CD4-positive, CD25-positive, alpha-beta regulatory T cell (primary cell): Measurements from ENCODE around the gene ADGRB2. TPM values are rescaled to one million over a fixed set of nuclear protein-coding genes. Genes with fewer than 3 reads are reported as not detected.

Experiments used
- ATAC-seq, 2 donors: fragments of 150-1000 bp; cut with Tn5 transposase; one replicate each; pipeline ENCODE4 v1.10.0; 2021; ENCODE audit warnings: low read depth in 2 of 2, moderate number of reproducible peaks in 2 of 2, moderate library complexity in 1 of 2
- DNase-seq, 3 donors: peaks; one replicate each; pipeline versions ENCODE4 v3.0.0 to v3.0.0-alpha.2; 2012 to 2022; ENCODE audit warnings: mixed read lengths in 1 of 3
- H3K27ac ChIP-seq: one replicate; pipeline ENCODE4 v1.7.0; 2013; ENCODE audit warnings: mild to moderate bottlenecking, low read length; ENCODE audit not compliant: insufficient read depth, poor library complexity, severe bottlenecking
- H3K27me3 ChIP-seq: one replicate; pipeline ENCODE4 v1.7.0; 2013; ENCODE audit warnings: low read length; ENCODE audit not compliant: control insufficient read depth, insufficient read depth
- H3K36me3 ChIP-seq: one replicate; pipeline ENCODE4 v1.7.0; 2013; ENCODE audit warnings: mild to moderate bottlenecking, low read length, moderate library complexity; ENCODE audit not compliant: control insufficient read depth, insufficient read depth
- H3K4me1 ChIP-seq: 2 replicates; pipeline ENCODE4 v1.7.0; 2013; ENCODE audit warnings: mild to moderate bottlenecking, low read length; ENCODE audit not compliant: insufficient read depth, control insufficient read depth, poor library complexity, severe bottlenecking
- H3K4me3 ChIP-seq: one replicate; pipeline ENCODE4 v1.7.0; 2013; ENCODE audit warnings: low read depth, mild to moderate bottlenecking, low read length, moderate library complexity
- H3K9me3 ChIP-seq, 2 experiments: 1 replicate in 1 of 2; 2 replicates in 1 of 2; pipeline ENCODE4 v1.7.0; 2013; ENCODE audit warnings: low read length in 2 of 2, mild to moderate bottlenecking in 1 of 2, moderate library complexity in 1 of 2; ENCODE audit not compliant: control insufficient read depth in 2 of 2
- H3K27ac Mint-ChIP-seq, 3 donors: one replicate each; pipeline ENCODE4 v1.8.0; 2020 to 2022; ENCODE audit warnings: mild to moderate bottlenecking in 3 of 3, mixed read lengths in 3 of 3, moderate library complexity in 2 of 3
- H3K27me3 Mint-ChIP-seq: one replicate; pipeline ENCODE4 v1.8.0; 2022; ENCODE audit warnings: mild to moderate bottlenecking, mixed read lengths
- H3K36me3 Mint-ChIP-seq: one replicate; pipeline ENCODE4 v1.8.0; 2020; ENCODE audit warnings: mixed read lengths
- H3K4me1 Mint-ChIP-seq, 4 donors: one replicate each; pipeline ENCODE4 v1.8.0; 2020 to 2022; ENCODE audit warnings: mixed read lengths in 4 of 4, mild to moderate bottlenecking in 1 of 4
- H3K4me3 Mint-ChIP-seq, 4 donors: one replicate each; pipeline ENCODE4 v1.8.0; 2020 to 2022; ENCODE audit warnings: mild to moderate bottlenecking in 4 of 4, mixed read lengths in 4 of 4, moderate library complexity in 3 of 4
- H3K9me3 Mint-ChIP-seq, 7 donors: one replicate each; pipeline ENCODE4 v1.8.0; 2020 to 2022; ENCODE audit warnings: mixed read lengths in 7 of 7, mild to moderate bottlenecking in 3 of 7, moderate library complexity in 2 of 7
- polyA plus RNA-seq, 4 donors: library from polyadenylated mRNA; unstranded; fragments of 300-500 nt; fragmentation: Illumina TruSeq; gene quantifications; one replicate each; pipeline ENCODE4 v1.2.3, GENCODE V29; 2021
- total RNA-seq: library from RNA; stranded (reverse); gene quantifications from one replicate; pipeline ENCODE4 v1.2.3, GENCODE V29; 2022

ADGRB2 gene
- total and polyA plus RNA-seq, 5 donors from 2014 or later = 0.19 to 1.9 (median 0.42) TPM

DNA sequence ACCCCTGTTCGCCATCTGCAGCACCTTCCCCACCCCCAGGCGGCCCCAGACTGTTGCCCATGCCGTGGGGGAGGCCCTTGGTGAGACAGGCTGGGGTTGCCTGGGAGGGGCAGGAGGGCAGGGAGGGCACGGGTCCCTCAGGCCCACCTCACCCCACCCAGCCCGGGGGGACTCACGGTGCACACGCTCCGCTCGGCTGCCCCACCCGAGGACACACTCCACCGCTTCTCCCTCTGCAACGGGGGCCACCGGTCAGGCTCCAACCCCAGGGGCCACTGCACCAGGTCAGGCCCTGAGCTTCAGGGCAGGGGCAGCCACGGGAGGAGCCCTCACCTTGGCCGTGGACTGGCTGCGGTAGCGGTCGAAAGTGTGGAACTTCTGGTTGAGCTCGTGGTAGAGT lies 36.3 kb downstream of the ADGRB2 start:
- Histone ChIP-seq H3K27ac (no peak overlapping the region), H3K4me3 (no peak overlapping the region), H3K4me1 (no peaks in the 10 kb centered on the region), H3K36me3 (no peaks in the 10 kb centered on the region), H3K27me3 (no peaks in the 10 kb centered on the region), H3K9me3 (no peaks in the 10 kb centered on the region)
- DNase-seq (no peak), ATAC-seq (no peak)
- H3K9me3 Mint-ChIP-seq = peaks cover 0 to 2% (median 0%) of the 10 kb centered on the region in 7 donors
- H3K36me3 Mint-ChIP-seq = no peaks in the 10 kb centered on the region
- no peak overlapping the region for H3K4me3 Mint-ChIP-seq
- H3K4me1 Mint-ChIP-seq = no peaks in the 10 kb centered on the region
- no peaks in the 10 kb centered on the region for H3K27me3 Mint-ChIP-seq
- no peak overlapping the region for H3K27ac Mint-ChIP-seq

DNA sequence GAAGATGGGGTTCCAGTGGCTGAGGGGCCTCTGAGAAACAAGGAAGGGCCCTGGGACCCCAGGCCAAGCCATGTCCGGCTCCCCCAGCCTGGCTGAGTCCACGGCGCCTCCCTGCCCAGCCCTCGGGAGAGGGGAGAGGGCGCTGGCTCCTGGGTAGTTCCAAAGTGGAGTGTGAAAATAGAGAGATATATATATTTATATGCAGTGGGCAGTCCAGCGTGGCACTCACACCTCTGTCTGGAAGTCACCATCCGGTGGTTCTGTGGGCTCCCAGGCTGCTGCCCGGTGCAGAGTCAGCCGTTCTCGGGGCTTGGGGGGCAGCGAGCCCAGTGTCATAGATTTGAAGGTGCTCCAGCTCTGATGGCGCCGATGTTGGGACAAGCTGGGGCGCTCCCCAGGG lies 36.9 kb downstream of the ADGRB2 start:
- no peak for ATAC-seq
- H3K27ac ChIP-seq = no peak overlapping the region
- H3K9me3 Mint-ChIP-seq = peaks cover 0 to 2% (median 0%) of the 10 kb centered on the region in 7 donors
- H3K4me1 Mint-ChIP-seq = no peaks in the 10 kb centered on the region
- no peaks in the 10 kb centered on the region for H3K27me3 ChIP-seq
- no peak for DNase-seq
- H3K4me1 ChIP-seq = no peaks in the 10 kb centered on the region
- no peaks in the 10 kb centered on the region for H3K9me3 ChIP-seq
- no peak overlapping the region for H3K4me3 ChIP-seq
- no peak overlapping the region for H3K27ac Mint-ChIP-seq
- H3K4me3 Mint-ChIP-seq = no peak overlapping the region
- peaks cover 2% of the 10 kb centered on the region for H3K27me3 Mint-ChIP-seq
- H3K36me3 Mint-ChIP-seq = no peaks in the 10 kb centered on the region
- no peaks in the 10 kb centered on the region for H3K36me3 ChIP-seq

DNA sequence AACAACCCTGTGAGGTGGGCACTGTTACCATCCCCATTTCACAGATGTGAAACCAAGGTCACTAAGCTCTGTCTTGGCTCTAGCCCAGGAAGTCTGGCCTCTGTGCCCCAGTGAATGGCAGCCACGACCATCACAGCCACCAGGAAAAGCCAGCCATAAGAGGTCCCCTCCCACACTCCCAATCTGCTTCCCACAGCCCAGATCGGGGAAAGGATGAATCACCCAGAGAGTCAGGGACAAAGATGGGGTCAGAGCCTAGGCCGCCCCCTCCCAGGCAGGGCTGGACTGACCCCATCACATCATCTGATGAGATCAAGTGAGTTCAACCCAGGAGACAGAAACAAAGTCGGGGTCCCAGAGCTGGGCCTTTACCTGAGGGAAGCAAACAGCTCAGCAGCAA lies 37.4 kb downstream of the ADGRB2 start:
- H3K27me3 Mint-ChIP-seq = peaks cover 6% of the 10 kb centered on the region
- no peak overlapping the region for H3K27ac Mint-ChIP-seq
- Histone ChIP-seq H3K36me3 (no peaks in the 10 kb centered on the region), H3K9me3 (no peaks in the 10 kb centered on the region), H3K27me3 (no peaks in the 10 kb centered on the region), H3K4me1 (no peaks in the 10 kb centered on the region), H3K27ac (no peak overlapping the region), H3K4me3 (no peak overlapping the region)
- ATAC-seq = no peak
- DNase-seq = no peak
- H3K9me3 Mint-ChIP-seq = peaks cover 0 to 2% (median 0%) of the 10 kb centered on the region in 7 donors
- no peaks in the 10 kb centered on the region for H3K36me3 Mint-ChIP-seq
- H3K4me3 Mint-ChIP-seq = no peak overlapping the region
- H3K4me1 Mint-ChIP-seq = no peaks in the 10 kb centered on the region

DNA sequence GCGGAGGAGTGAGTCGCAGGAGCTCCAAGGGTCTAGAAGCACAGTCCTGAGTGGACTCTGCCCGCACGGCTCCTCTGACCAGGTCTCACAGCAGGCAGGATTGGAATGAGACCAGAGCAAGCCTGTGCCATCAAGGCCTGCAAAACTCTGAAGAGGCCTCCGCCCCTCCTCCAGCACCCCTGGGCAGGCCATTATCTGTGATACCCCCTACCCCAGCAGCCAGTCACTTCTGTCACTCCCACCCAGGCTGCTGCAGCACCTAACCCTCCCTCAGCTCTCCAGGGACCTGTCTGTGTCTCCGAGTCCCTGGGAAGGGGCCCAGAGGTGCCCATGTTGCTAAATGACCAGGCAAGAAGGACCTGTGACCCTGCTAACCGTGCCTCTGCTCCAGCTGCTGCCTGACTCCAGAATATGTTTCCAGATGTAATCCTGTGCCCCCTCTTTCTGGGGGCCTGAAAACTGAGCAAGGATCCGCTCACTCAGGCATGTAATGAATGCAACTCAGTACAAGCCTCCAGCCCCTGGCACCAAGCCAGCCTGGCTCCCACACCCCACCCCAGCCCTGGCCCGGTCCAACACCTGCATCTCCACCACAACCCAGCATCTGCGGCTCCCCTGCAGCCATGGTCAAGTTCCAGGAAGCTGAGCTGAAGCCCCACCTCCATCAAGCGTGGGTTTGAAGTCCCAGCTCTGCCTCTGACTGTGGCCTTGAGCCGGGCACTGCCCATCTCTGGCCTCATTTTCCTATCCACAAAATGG lies 38.2 kb downstream of the ADGRB2 start:
- no peaks in the 10 kb centered on the region for H3K4me1 ChIP-seq
- Mint-ChIP-seq H3K4me1 (no peaks in the 10 kb centered on the region), H3K27me3 (peaks cover 6% of the 10 kb centered on the region), H3K27ac (peak overlapping the region in 1 of 3 donors; percentile 76), H3K9me3 (peaks cover 0 to 2% (median 0%) of the 10 kb centered on the region in 7 donors), H3K36me3 (no peaks in the 10 kb centered on the region), H3K4me3 (no peak overlapping the region)
- H3K27me3 ChIP-seq = no peaks in the 10 kb centered on the region
- DNase-seq = no peak
- no peaks in the 10 kb centered on the region for H3K9me3 ChIP-seq
- H3K36me3 ChIP-seq = no peaks in the 10 kb centered on the region
- no peak for ATAC-seq
- H3K4me3 ChIP-seq = no peak overlapping the region
- no peak overlapping the region for H3K27ac ChIP-seq

DNA sequence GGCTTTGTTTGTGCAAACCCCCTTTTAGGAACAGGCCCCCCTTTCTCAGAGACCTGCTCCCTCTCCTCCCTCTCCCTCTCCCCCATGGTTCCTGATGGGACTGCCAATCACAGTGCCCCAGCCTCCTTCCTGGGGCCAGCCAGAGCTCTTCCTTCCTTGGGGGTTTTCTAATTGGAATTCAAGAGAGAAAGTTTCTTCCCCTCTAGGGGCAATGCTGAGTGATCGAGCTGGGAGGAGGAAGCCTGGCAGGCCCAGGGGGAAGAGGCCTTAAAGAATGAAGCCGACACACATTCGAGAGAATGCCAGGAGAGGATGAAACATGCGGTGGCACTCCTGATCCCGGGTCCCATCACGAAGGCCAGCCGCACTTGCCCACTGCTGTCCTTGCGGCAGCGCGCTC lies 39.0 kb downstream of the ADGRB2 start:
- DNase-seq = no peak
- peaks cover 6% of the 10 kb centered on the region for H3K27me3 Mint-ChIP-seq
- H3K36me3 Mint-ChIP-seq = no peaks in the 10 kb centered on the region

DNA sequence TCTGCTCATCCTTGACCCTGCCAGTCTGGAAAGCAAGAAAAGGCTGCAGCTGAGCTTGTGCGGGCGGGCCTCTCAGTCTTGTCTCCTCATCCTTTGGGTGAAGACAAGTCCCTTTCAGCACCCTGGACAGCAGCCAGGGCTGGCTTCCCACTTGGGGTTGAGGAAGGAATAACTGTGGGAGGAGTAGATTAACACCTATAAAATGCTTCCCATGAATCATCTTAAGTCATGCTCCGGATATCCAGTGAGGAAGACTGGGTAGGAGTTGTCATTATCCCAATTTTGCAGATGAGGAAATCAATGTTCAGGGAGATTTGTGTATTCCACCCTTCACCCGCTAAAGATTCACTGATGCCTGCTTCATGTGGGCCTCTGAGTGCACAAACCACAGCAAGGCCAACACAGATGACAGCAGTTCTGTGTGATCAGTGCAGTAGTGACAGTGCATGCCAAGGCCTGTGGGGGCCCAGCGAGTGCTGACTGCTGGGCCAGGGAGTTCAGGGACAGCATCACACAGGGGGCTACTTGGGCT lies 40.2 kb downstream of the ADGRB2 start:
- peaks cover 6% of the 10 kb centered on the region for H3K27me3 Mint-ChIP-seq
- no peaks in the 10 kb centered on the region for H3K9me3 ChIP-seq
- H3K9me3 Mint-ChIP-seq = peaks cover 0 to 2% (median 0%) of the 10 kb centered on the region in 7 donors
- no peaks in the 10 kb centered on the region for H3K4me1 Mint-ChIP-seq
- H3K4me3 Mint-ChIP-seq = no peak overlapping the region
- ATAC-seq (no peak), DNase-seq (peak in 2 of 3 donors; percentile 22 to 25)
- no peaks in the 10 kb centered on the region for H3K27me3 ChIP-seq
- no peaks in the 10 kb centered on the region for H3K36me3 Mint-ChIP-seq
- no peaks in the 10 kb centered on the region for H3K4me1 ChIP-seq
- no peak overlapping the region for H3K27ac ChIP-seq
- no peak overlapping the region for H3K27ac Mint-ChIP-seq
- H3K4me3 ChIP-seq = no peak overlapping the region
- H3K36me3 ChIP-seq = no peaks in the 10 kb centered on the region

More for the DNA sequence above, 39.0 kb downstream of the ADGRB2 start:
- Histone ChIP-seq H3K27ac (no peak overlapping the region), H3K27me3 (no peaks in the 10 kb centered on the region), H3K9me3 (no peaks in the 10 kb centered on the region), H3K4me1 (no peaks in the 10 kb centered on the region), H3K4me3 (no peak overlapping the region), H3K36me3 (no peaks in the 10 kb centered on the region)
- ATAC-seq = no peak
- H3K4me1 Mint-ChIP-seq = no peaks in the 10 kb centered on the region
- H3K4me3 Mint-ChIP-seq = no peak overlapping the region
- peaks cover 0 to 2% (median 0%) of the 10 kb centered on the region in 7 donors for H3K9me3 Mint-ChIP-seq
- no peak overlapping the region for H3K27ac Mint-ChIP-seq

DNA sequence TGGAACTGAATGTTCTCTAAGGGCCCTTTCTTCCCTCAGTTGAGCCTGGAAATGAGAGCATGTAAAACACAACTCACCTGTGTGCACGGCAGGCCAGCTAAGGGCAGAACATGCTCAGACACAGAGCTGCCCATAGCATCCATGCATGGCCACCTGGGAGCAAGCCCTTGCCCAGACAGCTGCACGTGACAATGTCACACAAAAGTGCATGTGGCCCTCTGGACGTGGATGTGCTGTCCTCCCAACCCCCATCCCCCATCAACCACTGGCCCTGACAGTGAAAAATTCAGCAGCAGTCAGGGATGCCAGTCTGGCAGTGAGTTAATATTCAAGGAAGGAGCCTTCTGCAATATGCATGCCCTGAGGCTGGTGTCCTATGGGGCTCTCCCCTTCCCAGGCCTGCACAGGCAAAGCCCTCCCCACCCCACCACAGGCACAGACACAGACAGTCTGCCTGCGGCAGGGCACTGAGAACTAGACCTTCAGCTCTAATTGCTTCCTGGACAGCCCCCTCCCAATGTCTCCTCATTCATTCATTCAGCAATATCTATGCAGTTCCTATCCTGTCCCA lies 45.7 kb downstream of the ADGRB2 start:
- peaks cover 0 to 21% (median 2%) of the 10 kb centered on the region in 4 donors for H3K4me1 Mint-ChIP-seq

More for the DNA sequence above, 45.7 kb downstream of the ADGRB2 start:
- no peaks in the 10 kb centered on the region for H3K9me3 ChIP-seq
- no peak overlapping the region for H3K4me3 Mint-ChIP-seq
- DNase-seq (no peak), ATAC-seq (no peak)
- H3K27me3 Mint-ChIP-seq = peaks cover 40% of the 10 kb centered on the region
- H3K27ac ChIP-seq = no peak overlapping the region
- H3K27me3 ChIP-seq = peaks cover 7% of the 10 kb centered on the region
- peak overlapping the region in 1 of 3 donors; percentile 34 for H3K27ac Mint-ChIP-seq
- peaks cover 0 to 3% (median 0%) of the 10 kb centered on the region in 7 donors for H3K9me3 Mint-ChIP-seq
- H3K36me3 Mint-ChIP-seq = no peaks in the 10 kb centered on the region
- H3K4me3 ChIP-seq = no peak overlapping the region
- peaks cover 15% of the 10 kb centered on the region for H3K4me1 ChIP-seq
- H3K36me3 ChIP-seq = no peaks in the 10 kb centered on the region
